Lower leg skin (tissue), 3 donors: Measurements from ENCODE around the gene CSTB.

Source experiments
- POLR2A ChIP-seq, 2 donors: fragments of 450-650 bp; IDR thresholded peaks; one replicate each; pipeline ENCODE4 v1.6.1; 2016 to 2017; ENCODE audit warnings: antibody characterized with exemption in 2 of 2, mild to moderate bottlenecking in 1 of 2, moderate library complexity in 1 of 2
- TF ChIP-seq, protein P1 (sequence below), 3 donors: fragments of 450-650 bp; IDR thresholded peaks; one replicate each; pipeline ENCODE4 v1.5.1; 2016; ENCODE audit warnings: antibody characterized with exemption in 3 of 3, mild to moderate bottlenecking in 3 of 3, moderate library complexity in 2 of 3

DNA sequence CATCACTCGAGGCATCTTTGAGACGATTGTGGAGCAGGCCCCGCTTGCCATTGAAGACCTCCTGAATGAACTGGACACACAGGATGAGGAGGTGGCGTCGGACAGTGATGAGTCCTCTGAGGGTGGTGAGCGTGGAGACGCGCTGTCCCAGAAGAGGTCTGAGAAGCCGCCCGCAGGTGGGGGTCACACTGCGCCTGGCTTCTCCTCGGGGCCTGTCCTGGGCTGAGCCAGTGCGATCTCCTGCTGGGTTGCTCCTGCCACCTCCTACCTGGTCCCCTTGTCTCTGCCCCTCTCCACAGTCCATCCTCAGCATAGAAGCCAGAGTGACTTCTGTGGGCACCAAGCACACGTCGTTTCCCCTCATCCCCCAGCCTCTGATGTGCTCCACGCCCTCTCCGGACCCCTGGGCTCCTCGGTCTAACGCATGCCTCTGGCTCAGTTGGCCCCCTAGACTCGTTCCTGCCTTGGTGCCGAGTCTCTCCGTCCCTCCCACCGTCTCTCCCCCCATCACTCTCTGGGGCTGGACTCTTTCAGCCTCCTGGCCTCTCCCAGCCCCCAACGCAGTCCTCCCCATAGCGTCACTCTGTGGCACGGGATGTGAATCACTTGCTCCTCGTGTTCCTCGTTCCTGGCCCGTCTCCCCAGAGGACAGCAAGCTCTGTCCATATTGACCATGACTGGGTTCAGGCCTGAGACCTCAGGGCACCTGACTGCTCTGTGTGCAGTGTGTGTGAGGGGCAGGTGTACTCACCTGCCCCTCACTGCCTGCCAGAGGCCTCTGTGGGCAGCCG, 22.0 kb upstream of the CSTB start:
- TF ChIP-seq POLR2A (IDR thresholded peaks at IDR 0.05) = no peak
- TF ChIP-seq, protein P1, sequence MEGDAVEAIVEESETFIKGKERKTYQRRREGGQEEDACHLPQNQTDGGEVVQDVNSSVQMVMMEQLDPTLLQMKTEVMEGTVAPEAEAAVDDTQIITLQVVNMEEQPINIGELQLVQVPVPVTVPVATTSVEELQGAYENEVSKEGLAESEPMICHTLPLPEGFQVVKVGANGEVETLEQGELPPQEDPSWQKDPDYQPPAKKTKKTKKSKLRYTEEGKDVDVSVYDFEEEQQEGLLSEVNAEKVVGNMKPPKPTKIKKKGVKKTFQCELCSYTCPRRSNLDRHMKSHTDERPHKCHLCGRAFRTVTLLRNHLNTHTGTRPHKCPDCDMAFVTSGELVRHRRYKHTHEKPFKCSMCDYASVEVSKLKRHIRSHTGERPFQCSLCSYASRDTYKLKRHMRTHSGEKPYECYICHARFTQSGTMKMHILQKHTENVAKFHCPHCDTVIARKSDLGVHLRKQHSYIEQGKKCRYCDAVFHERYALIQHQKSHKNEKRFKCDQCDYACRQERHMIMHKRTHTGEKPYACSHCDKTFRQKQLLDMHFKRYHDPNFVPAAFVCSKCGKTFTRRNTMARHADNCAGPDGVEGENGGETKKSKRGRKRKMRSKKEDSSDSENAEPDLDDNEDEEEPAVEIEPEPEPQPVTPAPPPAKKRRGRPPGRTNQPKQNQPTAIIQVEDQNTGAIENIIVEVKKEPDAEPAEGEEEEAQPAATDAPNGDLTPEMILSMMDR (IDR thresholded peaks at IDR 0.05) = no peak
